ENCODE results near the gene MADCAM1.

DNA sequence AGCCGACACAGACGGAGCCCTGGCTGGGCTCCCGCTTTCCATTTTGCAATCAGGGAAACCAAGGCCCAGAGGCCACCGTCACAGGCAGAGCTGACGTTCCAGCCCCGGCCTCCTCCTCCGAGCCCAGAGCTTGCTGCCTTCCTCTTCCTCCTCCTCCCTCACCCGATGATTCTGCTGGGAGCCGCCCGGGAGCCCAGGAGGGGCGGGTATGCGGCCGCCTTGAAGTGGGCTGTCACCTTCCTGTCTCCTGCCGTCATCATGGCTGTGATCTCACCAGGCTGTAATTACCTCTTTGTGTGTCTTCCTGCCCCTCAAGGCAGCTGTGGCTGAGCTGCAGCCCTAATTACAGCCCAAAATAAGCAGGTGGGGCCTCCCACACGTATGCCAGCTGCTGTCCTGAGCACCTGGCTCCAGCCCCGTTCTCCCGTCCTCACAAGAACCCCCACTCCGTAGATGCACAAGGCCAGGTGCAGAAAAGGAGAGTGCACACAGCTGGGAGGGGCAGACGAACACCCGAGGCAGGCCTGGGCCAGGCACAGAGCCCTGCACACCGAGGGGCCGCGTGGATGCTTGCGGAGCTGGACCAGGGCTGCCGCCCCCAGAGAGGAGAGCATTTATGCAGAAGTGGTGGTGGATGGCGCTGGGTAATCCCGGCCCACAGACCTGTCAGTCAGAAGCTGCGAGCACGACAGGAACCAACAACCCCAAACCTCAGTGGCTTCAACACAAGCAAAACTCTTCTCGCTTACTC, 15.0 kb downstream of the MADCAM1 start:
- TF ChIP-seq, protein P1, sequence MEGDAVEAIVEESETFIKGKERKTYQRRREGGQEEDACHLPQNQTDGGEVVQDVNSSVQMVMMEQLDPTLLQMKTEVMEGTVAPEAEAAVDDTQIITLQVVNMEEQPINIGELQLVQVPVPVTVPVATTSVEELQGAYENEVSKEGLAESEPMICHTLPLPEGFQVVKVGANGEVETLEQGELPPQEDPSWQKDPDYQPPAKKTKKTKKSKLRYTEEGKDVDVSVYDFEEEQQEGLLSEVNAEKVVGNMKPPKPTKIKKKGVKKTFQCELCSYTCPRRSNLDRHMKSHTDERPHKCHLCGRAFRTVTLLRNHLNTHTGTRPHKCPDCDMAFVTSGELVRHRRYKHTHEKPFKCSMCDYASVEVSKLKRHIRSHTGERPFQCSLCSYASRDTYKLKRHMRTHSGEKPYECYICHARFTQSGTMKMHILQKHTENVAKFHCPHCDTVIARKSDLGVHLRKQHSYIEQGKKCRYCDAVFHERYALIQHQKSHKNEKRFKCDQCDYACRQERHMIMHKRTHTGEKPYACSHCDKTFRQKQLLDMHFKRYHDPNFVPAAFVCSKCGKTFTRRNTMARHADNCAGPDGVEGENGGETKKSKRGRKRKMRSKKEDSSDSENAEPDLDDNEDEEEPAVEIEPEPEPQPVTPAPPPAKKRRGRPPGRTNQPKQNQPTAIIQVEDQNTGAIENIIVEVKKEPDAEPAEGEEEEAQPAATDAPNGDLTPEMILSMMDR (IDR thresholded peaks at IDR 0.05; ENCODE audit: low read length): no peak
- TF ChIP-seq EZH2 (IDR thresholded peaks at IDR 0.05; ENCODE audit: borderline replicate concordance, low read length): no peak
